ENCODE data around the gene IBTK. TPM values are rescaled to one million over a fixed set of nuclear protein-coding genes. Genes with fewer than 3 reads are reported as not detected.

IBTK gene
- total and polyA plus RNA-seq, 2 of the 8 experiments (the other 6 are each of a cell fraction or from before 2014, with no cell fraction given) = 4.6 to 24.2 TPM

DNA sequence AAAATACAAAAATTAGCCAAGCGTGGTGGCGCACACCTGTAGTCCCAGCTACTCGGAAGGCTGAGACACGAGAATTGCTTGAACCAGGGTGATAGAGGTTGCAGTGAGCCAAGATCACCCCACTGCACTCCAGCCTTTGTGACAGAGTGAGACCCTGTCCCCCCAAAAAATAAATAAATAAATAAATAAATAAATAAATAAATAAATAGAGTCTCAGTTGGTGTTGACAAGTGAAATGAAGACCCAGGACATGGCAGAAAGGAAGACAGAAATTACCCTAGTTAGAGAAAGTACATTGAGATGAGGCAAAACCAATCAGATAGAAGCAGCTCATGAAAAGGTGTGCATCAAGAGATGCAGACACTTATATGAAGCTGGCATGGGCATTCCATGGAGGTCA is 105.0 kb downstream of the IBTK start:
- Histone ChIP-seq H2AFZ (ENCODE audit: low read length) (no peak overlapping the region), H3K9ac (replicated peaks in 1 of 4; ENCODE audit: extremely low read depth in 1 of 4, low read depth in 3 of 4, low read length in 3 of 4) (no peak overlapping the region), H4K5ac (ENCODE audit: insufficient read length, low read depth, low read length) (no peak overlapping the region), H2BK15ac (ENCODE audit: low read length) (no peak overlapping the region), H3K9me3 (ENCODE audit: insufficient read depth in 2 of 2, low read depth in 1 of 2, low read length in 1 of 2) (no peaks in the 10 kb centered on the region), H2BK20ac (ENCODE audit: low read length) (no peak overlapping the region), H2BK5ac (ENCODE audit: low read depth, low read length) (no peak overlapping the region), H2BK12ac (ENCODE audit: low read depth, low read length) (no peak overlapping the region), H3K23ac (ENCODE audit: insufficient read length) (no peak overlapping the region), H4K8ac (ENCODE audit: extremely low read depth, insufficient read depth, low read length) (no peak overlapping the region), H3K36me3 (ENCODE audit: control insufficient read depth in 2 of 4, insufficient read depth in 4 of 4, low read length in 3 of 4) (no peaks in the 10 kb centered on the region), H3K56ac (replicated peaks; ENCODE audit: insufficient read length, low read depth, low read length) (no peak overlapping the region), H3K27me3 (replicated peaks in 1 of 4; ENCODE audit: control insufficient read depth in 3 of 4, extremely low read depth in 1 of 4, insufficient read depth in 3 of 4, low read length in 3 of 4) (peaks cover 0 to 1% (median 0%) of the 10 kb centered on the region in 4 experiments; a peak in 1 of 7 replicates), H3K4ac (replicated peaks; ENCODE audit: insufficient read length, low read depth, low read length) (no peak overlapping the region), H3K18ac (ENCODE audit: extremely low read depth, low read length) (no peak overlapping the region), H3K79me2 (ENCODE audit: control insufficient read depth in 1 of 2, insufficient read depth in 2 of 2, low read length in 2 of 2) (no peaks in the 10 kb centered on the region), H3K23me2 (ENCODE audit: low read depth, low read length) (no peaks in the 10 kb centered on the region; the same call in 1 of the 2 replicates), H2BK120ac (replicated peaks; ENCODE audit: low read depth, low read length) (no peak overlapping the region), H3K4me1 (replicated peaks in 1 of 4; ENCODE audit: control insufficient read depth in 3 of 4, insufficient read depth in 4 of 4, low read length in 3 of 4) (no peaks in the 10 kb centered on the region), H3K27ac (ENCODE audit: low read depth, low read length) (no peak overlapping the region), H3K4me3 (ENCODE audit: extremely low read depth in 1 of 4, insufficient read depth in 2 of 4, low read depth in 3 of 4, low read length in 4 of 4) (no peak overlapping the region), H3K4me2 (ENCODE audit: insufficient read depth in 1 of 2, low read depth in 2 of 2, low read length in 2 of 2) (no peak overlapping the region), H3K14ac (ENCODE audit: insufficient read length) (no peak overlapping the region), H2AK5ac (ENCODE audit: low read depth, low read length) (no peak overlapping the region), H4K91ac (replicated peaks; ENCODE audit: insufficient read length, low read length) (no peak overlapping the region), H3K79me1 (ENCODE audit: low read depth, low read length) (no peaks in the 10 kb centered on the region), H4K20me1 (replicated peaks in 1 of 2; ENCODE audit: control insufficient read depth in 1 of 2, insufficient read depth in 2 of 2, low read length in 2 of 2) (no peaks in the 10 kb centered on the region)
- ChIA-PET POLR2A (ENCODE audit: partially characterized antibody) (interaction anchor here (1.0 kb wide), 1 partner anchor 47 kb away, joined by 3 read pairs; no protein-coding TSS in a partner anchor), CTCF (ENCODE audit: partially characterized antibody) (no interaction called here)
- FAIRE-seq (no peak), DNase-seq (ENCODE audit: low read depth in 1 of 2, low spot score in 2 of 2) (no peak)
- WGBS, 2 experiments (ENCODE audit: extremely low coverage in 1 of 2, insufficient coverage in 1 of 2, insufficient read length in 1 of 2, insufficient replicate concordance in 2 of 2, low coverage in 1 of 2, low lambda C conversion rate in 2 of 2, missing lambda C conversion rate in 1 of 2) = 79% methylated on average over 4 of the region's 4 CpGs; no CpG with 5 or more reads in 1 of the 2 experiments
- TF ChIP-seq, protein P1, sequence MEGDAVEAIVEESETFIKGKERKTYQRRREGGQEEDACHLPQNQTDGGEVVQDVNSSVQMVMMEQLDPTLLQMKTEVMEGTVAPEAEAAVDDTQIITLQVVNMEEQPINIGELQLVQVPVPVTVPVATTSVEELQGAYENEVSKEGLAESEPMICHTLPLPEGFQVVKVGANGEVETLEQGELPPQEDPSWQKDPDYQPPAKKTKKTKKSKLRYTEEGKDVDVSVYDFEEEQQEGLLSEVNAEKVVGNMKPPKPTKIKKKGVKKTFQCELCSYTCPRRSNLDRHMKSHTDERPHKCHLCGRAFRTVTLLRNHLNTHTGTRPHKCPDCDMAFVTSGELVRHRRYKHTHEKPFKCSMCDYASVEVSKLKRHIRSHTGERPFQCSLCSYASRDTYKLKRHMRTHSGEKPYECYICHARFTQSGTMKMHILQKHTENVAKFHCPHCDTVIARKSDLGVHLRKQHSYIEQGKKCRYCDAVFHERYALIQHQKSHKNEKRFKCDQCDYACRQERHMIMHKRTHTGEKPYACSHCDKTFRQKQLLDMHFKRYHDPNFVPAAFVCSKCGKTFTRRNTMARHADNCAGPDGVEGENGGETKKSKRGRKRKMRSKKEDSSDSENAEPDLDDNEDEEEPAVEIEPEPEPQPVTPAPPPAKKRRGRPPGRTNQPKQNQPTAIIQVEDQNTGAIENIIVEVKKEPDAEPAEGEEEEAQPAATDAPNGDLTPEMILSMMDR (IDR thresholded peaks at IDR 0.05; ENCODE audit: control extremely low read depth in 1 of 3, insufficient read depth in 1 of 3, low read depth in 1 of 3, low read length in 3 of 3) = no peak
- TF ChIP-seq, protein P2, sequence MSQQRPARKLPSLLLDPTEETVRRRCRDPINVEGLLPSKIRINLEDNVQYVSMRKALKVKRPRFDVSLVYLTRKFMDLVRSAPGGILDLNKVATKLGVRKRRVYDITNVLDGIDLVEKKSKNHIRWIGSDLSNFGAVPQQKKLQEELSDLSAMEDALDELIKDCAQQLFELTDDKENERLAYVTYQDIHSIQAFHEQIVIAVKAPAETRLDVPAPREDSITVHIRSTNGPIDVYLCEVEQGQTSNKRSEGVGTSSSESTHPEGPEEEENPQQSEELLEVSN (IDR thresholded peaks at IDR 0.05) = no peak
- TF ChIP-seq EP300 (IDR thresholded peaks at IDR 0.05; ENCODE audit: borderline replicate concordance in 1 of 2, low read depth in 2 of 2, low read length in 2 of 2) (no peak), ASH2L (IDR thresholded peaks at IDR 0.05; ENCODE audit: low read length) (no peak), NANOG (IDR thresholded peaks at IDR 0.05; ENCODE audit: insufficient read depth, low read depth, low read length, poor library complexity, severe bottlenecking) (no peak), SIX5 (IDR thresholded peaks at IDR 0.05; ENCODE audit: low read depth, low read length) (no peak)
- TF ChIP-seq, protein P3, sequence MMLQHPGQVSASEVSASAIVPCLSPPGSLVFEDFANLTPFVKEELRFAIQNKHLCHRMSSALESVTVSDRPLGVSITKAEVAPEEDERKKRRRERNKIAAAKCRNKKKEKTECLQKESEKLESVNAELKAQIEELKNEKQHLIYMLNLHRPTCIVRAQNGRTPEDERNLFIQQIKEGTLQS (IDR thresholded peaks at IDR 0.05; ENCODE audit: insufficient read depth, low read depth, low read length) = no peak

Measured in H1 (cell line).